ENCODE measurements around the gene KLHL15.

DNA sequence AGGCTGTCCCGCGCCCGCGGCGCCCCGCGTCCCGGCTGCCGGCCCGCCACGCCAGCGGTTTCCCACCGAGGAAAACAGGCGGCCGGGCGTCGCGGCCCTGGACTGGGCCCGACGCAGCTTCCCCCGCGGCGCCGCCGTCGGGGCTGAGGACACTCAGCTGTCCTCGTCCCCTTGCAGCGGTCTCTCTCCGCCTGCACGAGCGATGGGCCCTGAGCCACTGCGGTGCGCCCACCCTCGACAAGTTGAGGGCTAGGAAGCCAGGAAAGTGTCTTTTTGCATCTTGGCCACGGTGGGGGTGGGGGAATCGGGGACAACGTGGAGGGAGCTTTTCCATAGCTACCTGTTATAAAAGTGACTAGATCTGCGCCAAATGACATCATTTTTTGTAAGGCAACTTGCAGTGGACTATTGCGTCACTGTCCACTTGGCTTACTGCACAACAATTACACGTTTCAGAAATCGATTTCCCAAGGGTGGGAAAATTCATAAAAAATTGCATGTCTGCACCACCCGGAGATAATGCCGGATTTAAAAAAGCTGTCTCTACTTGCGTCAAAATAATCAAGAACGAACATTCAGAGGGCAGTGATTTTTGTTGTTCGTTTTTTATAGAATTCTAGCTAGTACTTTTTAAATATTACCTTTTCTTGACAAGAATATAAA, 1.1 kb downstream of the KLHL15 start:
- TF ChIP-seq, protein P1, sequence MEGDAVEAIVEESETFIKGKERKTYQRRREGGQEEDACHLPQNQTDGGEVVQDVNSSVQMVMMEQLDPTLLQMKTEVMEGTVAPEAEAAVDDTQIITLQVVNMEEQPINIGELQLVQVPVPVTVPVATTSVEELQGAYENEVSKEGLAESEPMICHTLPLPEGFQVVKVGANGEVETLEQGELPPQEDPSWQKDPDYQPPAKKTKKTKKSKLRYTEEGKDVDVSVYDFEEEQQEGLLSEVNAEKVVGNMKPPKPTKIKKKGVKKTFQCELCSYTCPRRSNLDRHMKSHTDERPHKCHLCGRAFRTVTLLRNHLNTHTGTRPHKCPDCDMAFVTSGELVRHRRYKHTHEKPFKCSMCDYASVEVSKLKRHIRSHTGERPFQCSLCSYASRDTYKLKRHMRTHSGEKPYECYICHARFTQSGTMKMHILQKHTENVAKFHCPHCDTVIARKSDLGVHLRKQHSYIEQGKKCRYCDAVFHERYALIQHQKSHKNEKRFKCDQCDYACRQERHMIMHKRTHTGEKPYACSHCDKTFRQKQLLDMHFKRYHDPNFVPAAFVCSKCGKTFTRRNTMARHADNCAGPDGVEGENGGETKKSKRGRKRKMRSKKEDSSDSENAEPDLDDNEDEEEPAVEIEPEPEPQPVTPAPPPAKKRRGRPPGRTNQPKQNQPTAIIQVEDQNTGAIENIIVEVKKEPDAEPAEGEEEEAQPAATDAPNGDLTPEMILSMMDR (IDR thresholded peaks at IDR 0.05) = no peak
- TF ChIP-seq POLR2A (IDR thresholded peaks at IDR 0.05) = peak in 1 of 2 donors; percentile 41
- TF ChIP-seq POLR2AphosphoS5 (IDR thresholded peaks at IDR 0.05; ENCODE audit: insufficient read depth in 1 of 2, low read depth in 1 of 2) = peak in 1 of 2 donors; percentile 54

Data from vagina (tissue), 2 donors.